HTR-8/SVneo (cell line): Measurements from ENCODE around the gene IPMK.
A peak's percentile ranks its signal among the peaks of the same experiment; 100 is the strongest.
"Not testable (repeated sequence)": the region's sequence is repeated elsewhere in the genome, so short reads cannot be mapped to it uniquely, and the experiment has no call there.

Experiments used
- DNase-seq: peaks from one replicate; pipeline ENCODE4 v3.0.0; 2011; ENCODE audit warnings: low spot score, mixed read lengths; ENCODE audit not compliant: insufficient read length
- FAIRE-seq: peaks from 2 replicates; lab custom pipeline; 2011; peaks lifted over from hg19 to GRCh38; lab: Jason Lieb, UNC

The IPMK gene

DNA sequence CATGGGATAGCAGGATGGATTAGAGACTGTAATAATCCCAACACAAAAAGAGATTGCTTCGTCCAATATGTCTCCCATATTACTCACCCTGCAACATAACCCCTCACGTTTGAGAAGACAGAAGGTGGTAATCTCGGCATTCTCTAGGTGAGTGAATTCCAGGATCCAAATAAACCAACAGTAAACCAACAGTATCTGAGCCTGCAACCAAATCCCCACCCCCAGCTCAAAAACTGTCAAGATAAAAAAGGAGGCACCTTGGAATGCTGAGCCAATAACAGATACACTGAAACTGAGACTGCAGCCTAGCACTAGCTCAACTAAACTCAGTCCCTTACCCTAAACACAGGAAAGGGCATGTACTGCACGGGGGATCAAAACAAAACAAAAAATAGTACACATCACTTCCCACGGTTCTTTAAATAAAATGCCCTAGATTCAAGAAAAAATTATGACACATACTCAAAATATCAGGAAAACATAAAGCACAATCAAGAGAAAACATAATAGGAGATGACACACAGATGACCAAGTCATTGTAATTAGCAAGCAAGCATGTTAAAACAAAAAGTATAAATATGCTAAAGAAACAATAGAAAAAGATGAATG, 28.0 kb downstream of the IPMK start:
- peak; percentile 20 for FAIRE-seq
- DNase-seq = no peak

DNA sequence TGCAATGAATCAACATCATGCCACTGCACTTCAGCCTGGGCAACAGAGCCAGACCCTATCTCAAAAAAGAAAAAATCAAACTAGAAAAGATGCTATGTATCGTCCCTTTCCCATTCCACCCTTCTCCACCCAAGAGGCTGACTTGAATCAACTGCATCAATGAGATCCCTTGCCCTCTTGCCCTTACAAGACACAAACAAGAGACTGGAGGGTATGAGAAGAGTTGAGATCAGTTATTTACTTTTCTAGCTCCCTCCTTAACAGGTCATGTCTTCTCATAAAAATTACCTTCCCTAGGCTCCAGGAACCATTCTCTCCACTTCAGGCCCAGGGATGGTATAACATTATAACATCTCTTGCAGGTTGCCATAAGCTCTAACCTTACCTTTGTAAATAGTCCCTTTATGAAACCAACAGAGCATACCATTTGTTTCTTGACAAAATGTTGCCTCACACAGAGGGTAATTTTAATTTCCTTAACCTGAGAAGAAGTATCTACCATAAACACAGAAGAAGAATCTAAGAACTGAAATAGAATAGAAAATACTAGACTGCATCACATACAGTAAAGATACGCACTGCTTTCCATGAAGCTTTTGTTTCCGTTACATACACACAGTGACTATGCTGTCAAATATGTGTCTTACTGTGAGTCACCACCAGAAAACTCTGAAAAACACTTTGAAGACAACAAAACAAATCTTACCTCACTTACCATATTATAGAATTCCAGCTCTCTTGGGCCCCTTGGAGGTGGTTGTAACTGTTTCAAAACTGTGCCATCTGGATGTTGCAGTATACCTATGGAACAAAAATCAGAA, 30.5 kb downstream of the IPMK start:
- FAIRE-seq (peak; percentile 64), DNase-seq (peak; percentile 69)

DNA sequence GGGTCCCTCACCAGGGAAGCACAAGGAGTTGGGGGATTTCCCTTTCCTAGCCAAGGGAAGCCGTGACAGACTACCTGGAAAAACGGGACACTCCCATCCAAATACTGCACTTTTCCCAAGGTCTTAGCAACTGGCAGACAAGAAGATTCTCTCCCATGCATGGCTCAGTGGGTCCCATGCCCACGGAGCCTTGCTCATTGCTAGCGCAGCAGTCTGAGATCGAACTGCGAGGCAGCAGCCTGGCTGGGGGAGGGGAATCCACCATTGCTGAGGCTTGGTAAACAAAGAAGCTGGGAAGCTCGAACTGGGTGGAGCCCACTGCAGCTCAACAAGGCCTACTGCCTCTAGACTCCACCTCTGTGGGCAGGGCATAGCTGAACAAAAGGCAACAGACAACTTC, 37.8 kb downstream of the IPMK start:
- not testable (repeated sequence) for FAIRE-seq, DNase-seq

DNA sequence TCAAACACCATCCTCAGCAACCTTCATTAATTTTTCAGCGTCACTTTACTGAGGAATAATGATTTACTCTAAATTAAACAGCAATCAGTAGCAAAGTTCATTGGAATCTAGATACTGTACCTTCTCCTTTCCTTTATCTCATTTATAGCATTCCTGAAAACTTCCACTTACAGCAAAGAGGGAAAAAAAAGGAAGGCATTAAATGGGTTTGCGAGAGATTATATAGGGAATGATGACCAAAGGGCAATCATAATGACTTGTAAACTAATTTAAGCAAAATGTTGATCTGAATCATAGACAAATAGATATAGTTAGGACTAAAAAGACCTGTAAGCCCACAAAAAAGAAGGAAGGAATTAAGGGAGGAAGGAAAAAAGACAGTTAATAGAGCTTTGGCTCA, 42.0 kb downstream of the IPMK start:
- no peak for FAIRE-seq
- DNase-seq = no peak

DNA sequence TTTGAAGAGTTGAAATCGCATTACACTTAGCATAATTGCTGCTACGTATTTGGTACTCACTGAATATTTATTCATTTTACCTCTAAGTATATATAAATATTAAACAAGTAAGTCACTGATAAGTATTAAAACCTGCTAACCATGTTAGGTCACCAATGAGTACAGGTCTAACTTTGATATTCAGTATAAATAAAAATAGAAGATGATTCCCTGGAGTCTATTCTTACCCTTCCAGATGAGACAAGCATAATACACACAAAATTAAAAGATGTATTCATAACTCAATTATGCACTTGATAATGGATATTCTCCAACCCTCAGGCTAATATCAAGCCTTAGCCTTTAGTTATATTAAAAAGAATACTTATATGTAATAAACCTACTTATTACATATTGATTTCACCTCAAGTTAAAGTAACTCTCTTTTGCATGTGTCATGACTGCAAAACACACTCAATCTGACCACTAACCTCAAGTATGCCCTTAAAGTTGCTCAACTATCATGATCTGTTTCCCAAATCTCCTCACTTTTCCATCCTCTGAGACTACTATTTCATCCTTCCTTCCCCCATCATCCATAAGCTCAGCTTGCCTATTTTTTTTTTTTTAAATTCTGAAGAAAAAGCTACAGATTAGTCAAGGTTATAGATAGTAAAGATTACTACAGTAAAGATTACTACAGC, 46.8 kb downstream of the IPMK start:
- FAIRE-seq (no peak), DNase-seq (no peak)

DNA sequence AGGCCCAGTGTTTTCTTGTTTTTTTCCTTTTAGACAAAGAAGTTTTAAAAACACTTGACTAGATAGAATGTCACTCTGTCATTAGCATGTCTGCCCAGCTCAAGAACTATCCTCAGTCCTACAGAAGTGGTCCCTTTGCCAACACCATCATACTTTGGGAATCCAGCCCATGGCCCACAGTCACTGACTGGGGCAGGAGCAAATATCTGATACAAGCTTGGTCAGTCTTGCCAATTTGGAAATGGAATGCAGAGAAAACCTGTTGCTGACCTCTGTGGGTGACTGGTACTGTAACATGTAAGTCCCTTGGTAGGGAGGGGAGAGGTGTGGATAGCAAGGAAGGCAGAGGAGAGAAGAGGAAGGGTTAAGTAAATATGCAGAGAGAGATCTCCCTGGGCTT, 47.8 kb downstream of the IPMK start:
- DNase-seq (no peak), FAIRE-seq (no peak)

DNA sequence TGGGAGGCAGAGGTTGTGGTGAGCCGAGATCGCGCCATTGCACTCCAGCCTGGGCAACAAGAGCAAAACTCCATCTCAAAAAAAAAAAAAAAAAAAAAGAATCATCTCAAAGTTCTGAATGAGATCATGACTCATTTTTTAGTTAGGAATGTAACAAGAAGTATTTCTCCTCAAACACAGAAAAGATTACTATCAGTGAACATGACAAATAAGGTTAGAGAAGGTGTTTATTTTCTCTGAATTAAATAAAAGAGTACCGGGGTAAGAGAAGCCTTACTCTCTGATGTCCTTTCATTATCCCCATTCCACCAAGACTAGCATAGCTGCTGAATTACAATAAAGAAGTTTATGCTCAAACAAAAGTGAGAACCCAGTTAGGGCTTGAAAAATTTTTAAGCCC, 50.1 kb downstream of the IPMK start:
- peak; percentile 17 for DNase-seq
- FAIRE-seq = no peak

DNA sequence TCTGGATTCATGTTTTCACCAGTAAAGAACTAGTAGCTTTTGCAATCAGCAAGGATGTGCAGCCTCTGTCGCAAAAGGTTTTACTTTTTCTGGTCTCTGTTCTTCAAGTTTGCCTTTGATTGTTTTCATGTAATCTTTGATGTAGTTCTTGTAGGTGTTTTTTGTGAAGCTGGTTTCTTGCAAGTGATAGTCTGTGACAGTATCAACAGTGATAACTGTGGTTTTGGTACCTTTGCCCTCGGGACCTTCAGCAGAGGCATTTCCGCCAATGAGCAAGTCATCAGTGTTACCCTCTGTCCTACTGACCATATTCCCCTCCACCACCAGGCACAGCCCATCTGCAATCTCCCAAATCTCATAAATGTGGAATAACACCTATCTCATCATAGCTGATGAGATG, 55.1 kb downstream of the IPMK start:
- DNase-seq (no peak), FAIRE-seq (no peak)

DNA sequence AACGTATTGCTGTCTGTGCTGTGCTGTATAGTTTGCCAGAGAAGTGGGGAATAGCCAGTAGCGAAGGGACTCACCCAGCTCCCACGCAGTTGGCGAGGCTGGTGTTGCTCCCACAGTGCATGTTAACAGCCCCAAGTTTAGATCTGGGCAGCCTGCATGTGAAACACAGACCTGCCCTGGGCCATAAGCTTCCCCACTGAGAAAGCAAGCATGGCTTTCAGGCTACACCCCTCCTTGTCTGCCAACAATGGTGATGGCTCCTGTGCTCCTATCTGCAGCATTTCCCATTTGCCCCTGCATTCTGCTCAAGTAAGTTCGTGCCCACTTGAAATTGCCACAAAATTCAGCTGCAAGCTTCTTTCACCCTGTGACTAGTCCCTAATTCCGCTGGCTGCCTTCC, 57.5 kb downstream of the IPMK start:
- no peak for DNase-seq
- no peak for FAIRE-seq

DNA sequence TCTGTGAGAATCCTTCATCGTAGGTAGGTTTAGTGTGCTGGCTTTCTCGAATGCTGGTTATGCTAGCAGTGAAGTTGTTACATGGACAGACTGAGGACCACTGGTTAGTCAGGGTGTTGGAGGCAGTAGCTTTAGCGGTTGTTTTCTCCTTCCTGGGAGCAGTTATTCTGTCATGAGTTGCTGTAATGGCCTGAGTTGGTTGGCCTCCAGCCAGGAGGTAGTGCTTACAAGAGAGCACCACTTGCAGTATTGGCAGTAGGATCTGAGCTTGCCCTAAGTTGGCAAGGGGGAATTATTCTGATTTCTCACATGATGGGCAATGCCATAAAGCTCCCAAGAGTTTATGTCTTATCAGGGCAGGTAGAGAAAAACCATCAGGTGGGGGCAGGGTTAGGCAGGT, 58.0 kb downstream of the IPMK start:
- no peak for FAIRE-seq
- DNase-seq = no peak

DNA sequence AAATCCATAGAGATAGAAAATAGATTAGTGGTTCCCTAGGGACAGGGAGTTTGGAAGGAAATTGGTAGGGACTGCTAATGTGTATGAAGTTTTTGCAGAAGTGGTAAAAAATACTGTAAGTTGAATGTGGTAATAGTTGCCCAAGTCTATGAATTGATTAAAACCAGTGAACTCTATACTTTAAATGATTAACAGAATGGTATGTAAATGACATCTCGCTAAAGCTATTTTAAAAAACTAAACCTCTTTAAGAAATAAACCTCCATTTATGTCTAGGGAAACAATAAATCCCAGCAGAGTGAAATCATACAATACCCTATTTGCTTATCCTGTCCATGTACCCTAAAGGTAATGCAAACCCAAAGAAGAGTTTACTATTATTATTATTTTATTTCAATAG, 61.4 kb downstream of the IPMK start:
- DNase-seq (no peak), FAIRE-seq (no peak)

DNA sequence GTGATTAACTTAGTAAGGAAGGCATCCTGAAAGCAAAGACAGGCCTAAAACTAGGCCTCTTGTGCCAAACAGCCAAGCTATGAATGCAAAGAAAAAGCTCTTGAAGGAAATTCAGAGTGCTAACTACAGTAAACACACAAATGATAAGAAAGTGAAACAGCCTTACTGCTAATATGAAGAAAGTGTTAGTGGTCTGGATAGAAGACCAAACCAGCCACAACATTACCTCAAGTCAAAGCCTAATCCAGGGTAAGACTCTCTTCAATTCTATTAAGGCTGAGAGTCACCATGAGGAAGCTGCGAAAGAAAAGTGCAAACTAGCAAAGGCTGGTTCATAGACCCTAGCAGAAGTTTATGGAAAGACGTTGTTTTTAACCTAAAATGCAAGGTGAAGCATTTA, 66.0 kb downstream of the IPMK start:
- DNase-seq (no peak), FAIRE-seq (no peak)

DNA sequence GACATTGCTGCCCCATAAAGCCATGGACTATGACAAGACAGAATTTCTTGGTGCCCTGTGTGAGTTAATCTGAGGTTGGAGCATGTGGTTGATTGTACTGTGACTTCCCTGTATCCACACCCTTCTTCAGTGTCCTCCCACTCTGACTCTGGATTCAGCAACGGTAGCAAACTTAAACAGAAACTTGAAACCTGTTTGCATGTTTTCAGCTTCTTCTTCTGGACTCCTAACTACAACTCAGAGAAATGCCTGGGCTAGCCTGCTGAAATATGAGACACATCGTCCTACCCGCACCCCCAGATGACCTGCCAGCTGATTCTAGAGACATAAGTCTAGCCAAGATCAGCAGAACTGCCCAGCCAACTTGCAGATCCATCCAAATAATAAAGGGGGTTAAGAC, 78.4 kb downstream of the IPMK start:
- peak; percentile 88 for FAIRE-seq
- DNase-seq = peak; percentile 18

DNA sequence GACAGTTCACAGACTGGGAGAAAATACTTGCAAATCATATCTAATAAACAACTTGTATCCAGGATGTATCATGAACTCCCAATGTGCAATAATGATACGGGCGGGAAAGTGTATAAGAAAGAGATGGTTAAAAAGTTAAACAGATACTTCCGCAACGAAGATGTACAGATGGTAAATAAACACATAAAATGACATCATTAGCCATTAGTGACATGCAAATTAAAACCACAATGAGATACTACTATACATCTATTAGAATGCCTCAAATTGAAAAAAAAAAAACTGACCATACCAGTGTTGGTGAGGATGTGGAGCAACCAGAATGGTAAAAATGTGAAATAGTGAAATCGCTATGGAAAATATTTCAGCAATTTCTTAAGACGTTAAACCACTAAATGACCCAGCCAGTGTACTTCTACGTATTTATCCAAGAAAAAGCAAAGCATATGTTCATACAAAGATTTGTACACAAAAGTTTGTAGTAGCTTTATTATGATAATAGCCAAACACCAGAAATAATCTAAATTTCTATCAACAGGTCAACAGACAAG, 83.5 kb downstream of the IPMK start:
- no peak for DNase-seq
- no peak for FAIRE-seq

DNA sequence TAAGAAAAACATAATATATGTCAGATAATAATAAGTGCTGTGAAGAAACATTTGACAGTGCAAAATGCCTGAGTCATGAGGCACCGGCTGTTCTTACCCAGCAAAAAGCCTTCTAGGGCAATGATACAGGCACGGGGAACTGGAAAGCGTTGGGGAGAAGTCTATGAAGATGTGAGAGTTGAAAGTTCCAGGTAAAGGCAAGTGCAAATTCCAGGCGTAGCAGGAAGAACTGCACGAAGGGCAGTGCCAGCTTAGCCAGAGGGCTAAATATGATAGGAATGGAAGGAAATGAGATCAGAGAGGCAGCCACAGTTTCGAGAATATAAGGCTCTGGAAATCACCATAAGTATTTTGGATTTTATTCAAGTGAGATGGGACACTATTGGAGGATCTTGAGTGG, 87.0 kb downstream of the IPMK start:
- DNase-seq (no peak), FAIRE-seq (no peak)

DNA sequence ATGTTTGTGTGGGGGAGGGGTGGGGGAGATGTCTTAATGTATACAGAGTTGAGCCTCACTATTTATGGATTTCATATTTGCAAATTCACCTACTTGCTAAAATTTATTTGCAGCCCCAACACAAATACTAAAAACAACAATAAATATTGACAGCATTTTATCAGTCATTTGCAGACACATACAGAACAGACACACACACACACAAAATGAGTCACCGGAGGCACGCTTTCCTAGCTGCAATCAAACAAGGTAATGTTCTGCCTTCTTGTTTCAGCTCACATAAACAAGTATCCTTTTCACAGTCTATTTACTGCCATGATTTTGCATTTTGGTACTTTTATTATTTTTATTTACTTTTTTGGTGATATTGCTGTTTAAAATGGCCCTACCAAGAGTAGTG, 88.5 kb downstream of the IPMK start:
- FAIRE-seq (no peak), DNase-seq (no peak)

DNA sequence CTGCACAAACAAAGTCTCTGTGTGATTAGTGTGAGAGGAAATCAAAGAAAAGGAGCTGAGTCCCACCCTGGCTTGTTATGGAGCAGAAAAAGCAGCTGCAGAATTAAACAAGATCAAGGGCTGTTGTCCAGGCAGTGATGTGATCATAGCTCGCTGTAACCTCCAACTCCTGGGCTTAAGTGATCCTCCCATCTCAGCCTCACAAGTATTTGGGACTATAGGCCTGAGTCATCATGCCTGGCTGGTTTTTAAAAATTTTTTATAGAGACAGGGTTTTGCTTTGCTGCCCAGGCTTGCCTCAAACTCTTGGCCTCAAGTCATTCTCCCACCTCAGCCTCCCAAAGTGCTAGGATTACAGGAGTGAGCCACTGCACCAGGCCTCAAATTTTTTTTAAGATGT, 88.9 kb downstream of the IPMK start:
- FAIRE-seq = no peak

DNA sequence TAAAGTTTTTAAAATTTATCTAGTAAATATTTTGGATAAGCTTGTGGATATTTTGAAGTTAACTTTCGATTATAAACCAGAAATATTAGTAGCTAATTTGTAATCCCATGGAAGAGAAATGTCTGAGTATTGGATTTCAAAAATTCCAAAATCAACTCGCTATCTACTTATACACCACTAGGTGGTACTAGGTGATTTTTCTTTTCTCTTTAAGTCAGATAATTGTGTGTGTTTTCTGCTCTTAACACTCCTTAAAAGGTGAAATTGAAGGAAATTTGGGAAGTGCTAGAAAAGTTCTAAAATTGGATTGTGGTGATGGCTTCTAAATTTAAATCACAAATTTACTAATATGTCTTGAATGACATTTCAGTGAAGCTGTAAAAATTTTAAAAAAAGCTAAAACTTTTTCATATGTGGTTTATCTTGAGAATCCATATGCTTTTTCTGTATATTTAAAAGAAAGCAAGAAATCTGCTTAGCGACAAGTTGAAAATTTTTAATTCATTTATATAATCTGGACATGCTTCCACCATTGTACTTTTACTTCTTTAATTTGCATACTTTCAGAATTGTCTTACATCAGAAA, 90.2 kb downstream of the IPMK start:
- FAIRE-seq (no peak), DNase-seq (peak; percentile 17)

More for the DNA sequence above, 88.9 kb downstream of the IPMK start:
- no peak for DNase-seq

DNA sequence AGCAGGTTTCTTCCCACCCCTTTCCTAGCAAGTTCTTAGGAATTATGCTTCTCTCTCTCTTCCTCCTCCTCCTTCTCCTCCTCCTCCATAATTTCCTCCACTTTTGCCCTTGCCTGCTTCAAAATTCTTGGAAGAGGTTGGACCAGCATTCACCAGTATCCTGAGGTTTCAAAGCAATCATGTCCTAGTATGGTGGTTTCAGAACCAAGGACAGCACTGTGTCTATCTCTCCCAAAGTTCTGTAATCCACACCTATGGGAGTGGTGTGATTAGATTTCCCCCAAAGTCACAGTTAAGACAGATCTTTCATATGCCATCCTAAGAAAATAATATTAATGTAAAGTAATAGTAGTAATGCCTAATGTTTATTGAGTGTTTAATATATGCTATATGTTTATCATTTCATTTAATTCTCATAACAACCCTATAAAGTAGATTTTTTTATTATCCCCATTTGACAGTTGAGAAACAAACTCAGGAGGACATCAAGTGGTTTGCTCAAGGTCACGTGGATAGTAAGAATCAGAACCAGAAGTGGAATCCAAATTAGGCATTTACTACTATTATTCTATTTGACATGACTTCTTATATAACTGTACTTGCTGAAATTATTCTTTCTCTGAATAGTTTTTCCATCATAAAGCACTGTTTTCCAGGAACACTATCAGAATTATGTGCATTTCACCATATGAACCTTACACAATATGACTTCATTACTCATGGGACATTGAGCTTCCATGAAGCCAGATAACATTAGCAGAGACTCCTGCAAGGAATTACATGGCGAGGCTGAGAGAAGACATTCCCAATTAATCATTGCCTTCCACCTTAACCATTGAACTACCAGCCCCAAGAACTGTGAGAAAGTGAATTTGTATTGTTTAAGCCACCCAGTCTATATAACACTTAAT, 91.4 kb downstream of the IPMK start:
- FAIRE-seq (no peak), DNase-seq (no peak)

DNA sequence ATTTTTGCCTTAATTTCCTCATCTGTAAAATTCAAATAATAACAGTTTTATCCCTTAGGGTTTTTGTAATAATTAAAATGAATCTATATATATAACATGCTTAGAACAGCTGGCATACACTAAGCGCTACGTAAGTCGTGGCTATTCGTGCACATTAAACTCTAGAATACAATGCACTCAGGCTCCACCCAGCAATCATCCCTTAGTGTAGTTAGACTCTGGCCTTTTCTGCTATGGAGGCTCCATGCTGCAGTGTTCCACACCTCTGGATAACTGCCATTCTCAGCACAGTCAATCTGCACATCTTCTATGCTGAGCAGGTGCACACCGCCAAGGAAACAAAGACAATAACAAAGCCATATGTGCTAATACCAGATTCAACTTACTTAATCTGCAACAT, 92.9 kb downstream of the IPMK start:
- DNase-seq (no peak), FAIRE-seq (no peak)
